Epithelial cell of esophagus (primary cell): Measurements from ENCODE around the gene ZNF384.

ENCODE experiments used
- DNase-seq: peaks from one replicate; pipeline ENCODE4 v3.0.0; 2010; ENCODE audit warnings: low read depth
- H3K4me3 ChIP-seq: 2 replicates; pipeline ENCODE4 v1.5.1; 2011; ENCODE audit warnings: mild to moderate bottlenecking, low read length, control low read depth
- TF ChIP-seq, protein P1 (sequence below): IDR thresholded peaks from 2 replicates; pipeline ENCODE4 v1.5.1; 2011; ENCODE audit warnings: low read depth, mild to moderate bottlenecking, low read length, control low read depth, inconsistent platforms; ENCODE audit not compliant: insufficient read depth; ENCODE audit errors: missing control alignments

ZNF384 gene

DNA sequence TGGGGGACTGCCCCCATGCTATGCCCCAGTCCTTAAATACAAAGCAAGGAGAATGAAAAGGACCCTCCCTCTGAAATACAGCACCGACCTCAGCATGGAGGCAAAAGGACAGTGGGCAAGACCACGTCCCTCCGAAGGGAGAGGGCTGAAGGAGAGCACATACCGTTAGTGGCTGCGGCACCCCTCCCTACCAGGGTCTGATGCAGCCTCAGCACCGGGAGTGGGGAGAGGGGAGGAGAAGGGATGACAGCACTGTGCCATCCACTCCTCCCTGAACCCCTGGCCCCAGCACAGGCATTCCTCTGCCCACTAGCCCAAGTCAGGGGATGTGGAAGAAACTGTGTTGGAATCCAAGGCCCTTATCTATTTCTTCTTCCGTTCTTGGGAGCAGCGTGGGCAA is 38.3 kb downstream of the ZNF384 start:
- no peak for DNase-seq
- TF ChIP-seq, protein P1, sequence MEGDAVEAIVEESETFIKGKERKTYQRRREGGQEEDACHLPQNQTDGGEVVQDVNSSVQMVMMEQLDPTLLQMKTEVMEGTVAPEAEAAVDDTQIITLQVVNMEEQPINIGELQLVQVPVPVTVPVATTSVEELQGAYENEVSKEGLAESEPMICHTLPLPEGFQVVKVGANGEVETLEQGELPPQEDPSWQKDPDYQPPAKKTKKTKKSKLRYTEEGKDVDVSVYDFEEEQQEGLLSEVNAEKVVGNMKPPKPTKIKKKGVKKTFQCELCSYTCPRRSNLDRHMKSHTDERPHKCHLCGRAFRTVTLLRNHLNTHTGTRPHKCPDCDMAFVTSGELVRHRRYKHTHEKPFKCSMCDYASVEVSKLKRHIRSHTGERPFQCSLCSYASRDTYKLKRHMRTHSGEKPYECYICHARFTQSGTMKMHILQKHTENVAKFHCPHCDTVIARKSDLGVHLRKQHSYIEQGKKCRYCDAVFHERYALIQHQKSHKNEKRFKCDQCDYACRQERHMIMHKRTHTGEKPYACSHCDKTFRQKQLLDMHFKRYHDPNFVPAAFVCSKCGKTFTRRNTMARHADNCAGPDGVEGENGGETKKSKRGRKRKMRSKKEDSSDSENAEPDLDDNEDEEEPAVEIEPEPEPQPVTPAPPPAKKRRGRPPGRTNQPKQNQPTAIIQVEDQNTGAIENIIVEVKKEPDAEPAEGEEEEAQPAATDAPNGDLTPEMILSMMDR, result no peak
- no peak overlapping the region for H3K4me3 ChIP-seq

GRCh38 chr12:6647083-6647604 is 42.0 kb downstream of the ZNF384 start, which contains the start of gene ACRBP:
ACRBP (minus strand) TSS chr12:6647432; CDS start chr12:6647366, 66 bp downstream.
- TF ChIP-seq, protein P1, result no peak
- peak within 1 kb of the TSS; percentile 26 for H3K4me3 ChIP-seq
- peak; percentile 51 for DNase-seq

DNA sequence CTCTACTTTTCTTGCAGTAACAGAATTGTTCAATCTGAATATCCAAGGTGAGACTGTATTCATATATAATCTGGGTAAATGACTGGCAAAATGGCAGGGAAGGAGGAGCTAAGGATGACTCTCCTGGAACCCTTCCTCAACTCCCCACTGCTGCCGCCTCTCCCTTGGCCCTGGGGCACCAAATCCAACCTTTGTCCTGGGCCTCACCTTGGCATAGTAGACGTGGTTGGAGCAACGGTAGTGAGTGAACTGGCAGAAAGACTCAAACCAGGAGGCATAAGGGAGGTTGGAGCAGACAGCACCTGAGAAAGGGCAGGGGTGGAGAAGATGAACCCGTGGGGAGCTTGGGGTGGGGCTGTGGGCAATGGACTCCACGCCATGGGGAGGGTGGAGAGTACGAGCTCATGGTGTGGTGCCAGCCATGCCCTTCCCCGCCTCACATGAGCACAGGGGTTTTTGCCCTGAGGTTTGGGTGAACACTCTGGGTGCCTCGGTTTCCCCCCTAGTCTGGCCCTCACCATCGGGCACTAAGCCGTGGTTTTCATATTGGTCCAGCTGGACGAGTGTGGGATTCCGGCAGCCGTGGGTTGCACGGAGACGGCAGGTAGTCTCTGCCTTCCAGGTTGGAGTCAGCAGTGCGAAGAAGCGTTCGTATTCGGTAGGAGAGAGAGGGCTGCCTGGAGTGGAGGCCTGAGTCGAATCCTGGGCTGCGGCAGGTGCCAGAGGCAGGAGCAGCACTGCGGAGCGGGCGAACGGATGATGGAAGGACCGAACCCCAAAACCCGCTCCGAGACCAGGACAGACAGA is 42.7 kb downstream of the ZNF384 start:
- no peak for DNase-seq
- no peak overlapping the region for H3K4me3 ChIP-seq
- TF ChIP-seq, protein P1, result no peak

DNA sequence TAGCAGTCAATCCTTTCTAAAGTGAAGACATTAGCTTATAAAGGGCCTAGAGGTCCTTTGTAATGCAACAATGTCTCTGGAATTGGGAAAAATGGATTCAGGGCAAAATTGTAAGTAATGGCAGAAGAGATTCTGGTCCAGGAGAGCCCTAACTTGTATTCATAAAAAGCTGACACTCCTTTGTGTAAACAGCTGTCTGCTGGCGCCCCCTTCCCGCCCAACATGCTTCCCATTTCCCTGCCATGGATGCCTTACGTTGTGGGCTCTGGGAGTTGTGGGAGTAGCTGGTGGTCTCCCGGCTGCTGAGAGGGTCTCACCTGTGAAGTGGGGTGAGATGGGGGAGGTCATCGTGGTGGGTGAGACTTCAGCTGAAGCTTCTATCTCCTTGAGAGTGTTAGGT is 44.3 kb downstream of the ZNF384 start:
- TF ChIP-seq, protein P1, result peak; percentile 28
- H3K4me3 ChIP-seq, result no peak overlapping the region
- DNase-seq, result no peak

GRCh38 chr12:6644257-6644596 is 44.9 kb downstream of the ZNF384 start:
- DNase-seq, result no peak
- no peak overlapping the region for H3K4me3 ChIP-seq
- TF ChIP-seq, protein P1, result no peak

DNA sequence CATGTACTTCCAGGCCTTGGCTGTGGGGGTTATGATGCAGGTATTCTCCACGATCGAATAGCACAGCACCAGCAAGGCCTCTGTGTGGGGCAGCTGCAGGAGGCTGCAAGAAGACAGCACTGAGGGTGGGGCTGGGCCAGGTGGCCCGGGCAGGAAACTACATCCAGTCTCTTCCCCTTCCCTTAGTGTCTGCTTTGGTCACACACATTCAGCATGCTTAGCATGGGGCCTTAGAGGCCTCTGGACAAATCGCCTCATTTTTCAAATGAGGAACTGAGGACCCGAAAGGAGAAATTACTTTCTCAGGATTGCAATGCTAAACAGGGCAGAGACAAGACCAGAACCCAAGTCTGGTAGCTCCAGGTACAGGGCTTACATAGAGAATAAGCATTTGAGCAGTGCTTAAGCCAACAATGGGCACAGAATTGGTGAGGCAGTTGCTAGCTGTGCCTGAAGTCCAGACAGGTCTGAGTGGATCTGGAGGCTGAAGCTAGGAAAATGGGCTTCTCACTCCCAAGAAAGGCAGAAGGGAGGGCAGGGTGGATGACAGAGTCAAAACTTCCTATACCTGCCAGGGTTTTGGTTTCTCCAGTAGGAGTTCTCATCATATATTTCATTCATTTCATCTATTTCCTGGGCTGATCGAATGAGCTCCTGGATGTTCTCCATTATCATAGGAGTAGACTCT is 45.5 kb downstream of the ZNF384 start:
- TF ChIP-seq, protein P1, result no peak
- H3K4me3 ChIP-seq, result no peak overlapping the region
- DNase-seq, result no peak

DNA sequence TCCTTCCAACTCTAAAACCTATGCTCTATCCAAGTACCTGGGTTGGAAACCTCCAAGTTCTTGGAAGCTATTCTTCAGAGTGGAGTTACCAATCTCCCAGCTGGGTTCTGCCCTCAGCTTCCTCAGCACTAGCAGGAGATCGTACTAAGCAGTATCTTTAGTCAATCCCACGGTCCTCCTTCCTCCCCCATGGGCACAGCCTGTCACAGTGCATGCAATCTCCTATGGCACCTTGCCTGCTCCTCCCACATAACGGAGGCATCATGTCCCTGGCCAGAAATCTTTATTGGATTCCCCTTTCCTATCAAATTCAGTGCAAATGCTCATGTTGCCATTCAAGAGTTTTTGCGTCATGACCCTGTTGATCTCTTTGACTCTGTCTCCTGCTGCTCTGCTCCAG is 48.0 kb downstream of the ZNF384 start:
- DNase-seq, result no peak
- TF ChIP-seq, protein P1, result no peak
- no peak overlapping the region for H3K4me3 ChIP-seq
